Psoas muscle (tissue), 8 donors: ENCODE data around the gene PYCARD. TPM values are rescaled to one million over a fixed set of nuclear protein-coding genes. Genes with fewer than 3 reads are reported as not detected.
A peak's percentile ranks its signal among the peaks of the same experiment; 100 is the strongest.

ENCODE experiments used
- ATAC-seq, 4 donors: fragments of 200-7000 bp; cut with Tn5 transposase; one replicate each; pipeline ENCODE4 v1.9.1; 2020; ENCODE audit warnings: moderate library complexity in 3 of 4, mild to moderate bottlenecking in 2 of 4
- DNase-seq, 2 donors: peaks; one replicate each; pipeline ENCODE4 v3.0.0-alpha.2; 2020
- H3K27ac ChIP-seq: fragments of 200-600 bp; one replicate; pipeline ENCODE4 v1.8.0; 2022
- H3K27me3 ChIP-seq, 3 donors: fragments of 200-600 bp in 1 of 3; one replicate each; pipeline versions ENCODE4 v1.6.1 to v1.8.0; 2013 to 2022; ENCODE audit warnings: low read length in 2 of 3, mild to moderate bottlenecking in 2 of 3, moderate library complexity in 1 of 3; ENCODE audit not compliant: insufficient read depth in 3 of 3
- H3K36me3 ChIP-seq, 2 donors: fragments of 200-600 bp in 1 of 2; one replicate each; pipeline versions ENCODE4 v1.6.1 to v1.8.0; 2013 to 2022; ENCODE audit warnings: low read depth in 1 of 2, mild to moderate bottlenecking in 1 of 2, moderate library complexity in 1 of 2; ENCODE audit not compliant: insufficient read depth in 1 of 2
- H3K4me1 ChIP-seq: fragments of 200-600 bp; one replicate; pipeline ENCODE4 v1.8.0; 2022
- H3K4me3 ChIP-seq: fragments of 200-600 bp; one replicate; pipeline ENCODE4 v1.8.0; 2022; ENCODE audit warnings: mild to moderate bottlenecking
- H3K9me3 ChIP-seq: fragments of 200-600 bp; one replicate; pipeline ENCODE4 v1.8.0; 2022
- WGBS, 3 donors: extraction: QIAGEN DNeasy Blood & Tissue Kit; methylation state at CpG; one replicate each; pipeline versions ENCODE4 v1.1.6 to v1.1.7; 2013; 5-methylcytosine and 5-hydroxymethylcytosine counted together
- intact Hi-C, 2 donors: fragments of 100-400 bp; cut with DNase I; formaldehyde crosslinking; loops; one replicate each; pipeline versions ENCODE4 v1.11.0 to v1.14.2; 2022
- long read RNA-seq, 2 donors: library from polyadenylated mRNA; unstranded; transcript quantifications; one replicate each; pipeline ENCODE4 v2.0.0, GENCODE V29; 2021
- polyA plus RNA-seq, 3 donors: library from polyadenylated mRNA; stranded (reverse); fragments of 200-250 nt; gene quantifications; one replicate each; pipeline ENCODE4 v1.2.3, GENCODE V29; 2013
- total RNA-seq, 4 donors: library from RNA; stranded (reverse); fragmentation: NEBNext Ultra II Directional in 2 of 4; extraction: Animal tissue kit (Norgen Biotek cat#: 25700) in 2 of 4; gene quantifications; one replicate each; pipeline versions ENCODE4 v1.2.1 to v1.2.4, GENCODE V29; 2021 to 2023
- TF ChIP-seq, protein P1 (sequence below): fragments of 200-600 bp; IDR thresholded peaks from one replicate; pipeline ENCODE4 v1.8.0; 2022; ENCODE audit warnings: antibody characterized with exemption
- donor health status: healthy with polysubstance abuse.
- donor health status: DM: no; HTN: no; CAD: no; lungs with moderate emphysema.
- donor health status: Bipolar disorder and iron deficiency.
- donor health status: healthy.
- donor health status: DM: yes; HTN: yes; CAD: no.
- donor health status: DM: no; HTN: no; CAD: no.
- donor health status: DM: no; HTN: no; CAD: no.
- donor health status: DM: yes; HTN: yes; CAD: no.

Gene PYCARD
- 1 to 10 TPM; 2.6 to 3.2 (median 3.0) TPM for total RNA-seq
- 1 to 10 TPM; 2.1 to 4.9 (median 3.4) TPM for polyA plus RNA-seq
- long read RNA-seq, donor 1, partial matches to known transcripts: 0 of 2 reads
- long read RNA-seq, donor 1, other reads (novel, unspliced or antisense): 0 of 2 reads
- long read RNA-seq, donor 2, partial matches to known transcripts: 0 of 4 reads
- long read RNA-seq, donor 2, other reads (novel, unspliced or antisense): 0 of 4 reads

DNA sequence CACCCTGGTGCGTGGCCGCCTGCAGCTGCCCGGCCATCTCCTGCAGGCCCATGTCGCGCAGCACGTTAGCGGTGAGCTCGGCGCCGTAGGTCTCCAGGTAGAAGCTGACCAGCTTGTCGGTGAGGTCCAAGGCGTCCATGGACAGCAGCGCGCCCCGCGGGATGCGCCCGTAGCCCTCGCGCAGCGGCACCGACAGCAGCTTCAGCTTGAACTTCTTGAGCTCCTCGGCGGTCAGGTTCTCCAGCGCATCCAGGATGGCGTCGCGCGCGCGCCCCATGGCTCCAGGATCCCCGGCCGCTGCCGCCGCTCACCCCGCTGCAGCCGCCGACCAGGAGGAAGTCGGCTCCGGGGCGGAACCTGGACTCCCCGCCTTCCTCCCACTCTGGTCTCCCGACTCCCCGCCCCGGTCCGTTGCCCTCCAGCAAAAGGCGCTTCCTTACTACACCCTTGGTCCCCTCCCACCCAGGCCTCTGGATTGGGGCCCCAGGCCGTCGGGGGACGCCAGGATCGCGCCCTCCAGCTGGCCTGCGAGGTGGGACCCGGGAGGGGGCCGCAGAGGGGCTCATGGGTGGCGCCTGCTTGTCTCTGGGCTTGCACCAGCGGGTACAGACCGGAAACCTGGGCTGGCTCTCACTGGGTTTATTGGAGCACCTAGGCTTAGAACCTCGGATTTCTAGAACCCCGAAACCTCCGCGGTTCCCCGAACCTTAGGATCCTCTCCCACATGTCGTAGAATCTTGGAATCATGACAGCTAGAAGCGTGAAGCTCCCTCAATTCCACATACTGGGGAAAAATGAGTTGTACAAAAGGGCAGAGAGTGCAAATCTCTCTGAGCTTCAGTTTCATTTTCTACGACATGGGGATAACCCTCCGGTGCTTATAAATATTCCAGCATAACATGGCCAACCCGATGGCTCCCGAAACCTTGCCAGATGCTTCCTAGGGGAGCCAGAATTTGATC is at the start of gene PYCARD:
Gene PYCARD, minus strand, starts transcription at position 347 of the 962 bp plus-strand sequence. Its CDS starts 70 bp downstream, at position 277.
- ATAC-seq (peak; percentile 42 to 54 (median 47)), DNase-seq (peak; percentile 67 to 74)
- peak within 1 kb of the TSS; percentile 27 for H3K27ac ChIP-seq
- H3K36me3 ChIP-seq: peaks cover 0 to 25% of the 10 kb centered on the region in 2 donors
- intact Hi-C loops: no loop called here
- H3K27me3 ChIP-seq: no peaks in the 10 kb centered on the region
- H3K4me1 ChIP-seq: peaks cover 11% of the 10 kb centered on the region
- 5 to 15% (median 6%) methylated on average over 46 to 69 of the region's 69 CpGs for WGBS, 3 donors
- H3K4me3 ChIP-seq: peak within 1 kb of the TSS; percentile 67
- TF ChIP-seq, protein P1, sequence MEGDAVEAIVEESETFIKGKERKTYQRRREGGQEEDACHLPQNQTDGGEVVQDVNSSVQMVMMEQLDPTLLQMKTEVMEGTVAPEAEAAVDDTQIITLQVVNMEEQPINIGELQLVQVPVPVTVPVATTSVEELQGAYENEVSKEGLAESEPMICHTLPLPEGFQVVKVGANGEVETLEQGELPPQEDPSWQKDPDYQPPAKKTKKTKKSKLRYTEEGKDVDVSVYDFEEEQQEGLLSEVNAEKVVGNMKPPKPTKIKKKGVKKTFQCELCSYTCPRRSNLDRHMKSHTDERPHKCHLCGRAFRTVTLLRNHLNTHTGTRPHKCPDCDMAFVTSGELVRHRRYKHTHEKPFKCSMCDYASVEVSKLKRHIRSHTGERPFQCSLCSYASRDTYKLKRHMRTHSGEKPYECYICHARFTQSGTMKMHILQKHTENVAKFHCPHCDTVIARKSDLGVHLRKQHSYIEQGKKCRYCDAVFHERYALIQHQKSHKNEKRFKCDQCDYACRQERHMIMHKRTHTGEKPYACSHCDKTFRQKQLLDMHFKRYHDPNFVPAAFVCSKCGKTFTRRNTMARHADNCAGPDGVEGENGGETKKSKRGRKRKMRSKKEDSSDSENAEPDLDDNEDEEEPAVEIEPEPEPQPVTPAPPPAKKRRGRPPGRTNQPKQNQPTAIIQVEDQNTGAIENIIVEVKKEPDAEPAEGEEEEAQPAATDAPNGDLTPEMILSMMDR: no peak
- H3K9me3 ChIP-seq: no peaks in the 10 kb centered on the region

DNA sequence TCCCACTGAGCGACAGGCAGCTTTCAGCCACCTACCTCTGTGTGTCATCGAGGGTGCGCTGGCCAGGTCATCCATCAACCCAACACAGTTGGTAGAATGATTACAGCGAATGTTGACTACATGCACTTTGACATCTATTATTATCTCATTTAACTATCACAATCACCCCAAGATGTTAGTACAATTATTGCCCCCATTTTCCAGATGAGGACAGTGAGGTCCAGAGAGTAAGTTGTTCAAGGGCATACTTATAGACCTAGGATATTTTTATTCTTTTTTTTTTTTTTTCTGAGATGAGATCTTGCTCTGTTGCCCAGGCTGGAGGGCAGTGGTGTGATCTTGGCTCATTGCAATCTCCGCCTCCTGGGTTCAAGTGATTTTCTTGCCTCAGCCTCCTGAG is 48.9 kb upstream of the PYCARD start:
- no peak for DNase-seq
- no peak overlapping the region for H3K27ac ChIP-seq
- H3K36me3 ChIP-seq: no peaks in the 10 kb centered on the region
- TF ChIP-seq, protein P1: no peak
- no peak overlapping the region for H3K4me3 ChIP-seq
- intact Hi-C loops: no loop called here
- no peaks in the 10 kb centered on the region for H3K9me3 ChIP-seq
- 94% methylated on average over 5 of the region's 5 CpGs for WGBS, 3 donors
- no peaks in the 10 kb centered on the region for H3K4me1 ChIP-seq
- peaks cover 0 to under 1% (median 0%) of the 10 kb centered on the region in 3 donors for H3K27me3 ChIP-seq
- ATAC-seq: no peak

DNA sequence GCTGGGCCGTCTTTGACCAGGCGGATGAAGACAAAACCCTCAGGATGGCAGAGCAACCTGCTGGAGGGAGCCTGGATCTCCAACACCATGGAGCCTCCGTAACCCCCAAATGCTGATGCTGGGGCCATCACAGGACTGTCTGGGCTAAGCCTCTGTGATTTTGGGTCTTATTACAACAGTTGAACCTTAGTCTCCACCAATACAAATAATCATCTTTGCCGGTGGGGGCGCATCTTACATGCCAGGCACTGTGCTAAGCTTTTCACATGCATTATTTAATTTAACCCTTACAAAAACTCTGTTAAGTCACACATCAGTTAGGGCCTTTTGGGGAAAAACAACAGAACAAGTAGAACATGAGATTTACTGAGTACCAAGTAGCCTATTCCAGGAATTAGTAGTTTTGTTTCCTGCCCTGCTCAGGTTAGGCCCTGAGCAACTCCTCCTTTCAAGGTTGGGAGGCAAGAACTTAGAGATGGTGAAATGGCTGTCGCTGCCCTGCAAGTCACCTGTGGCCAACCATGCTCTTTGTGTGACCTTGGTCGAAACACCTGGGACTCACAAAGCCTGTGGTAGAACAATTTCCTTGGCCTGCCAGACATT is 48.3 kb upstream of the PYCARD start:
- Histone ChIP-seq H3K36me3 (no peaks in the 10 kb centered on the region), H3K27me3 (peaks cover 0 to 3% (median 0%) of the 10 kb centered on the region in 3 donors), H3K9me3 (no peaks in the 10 kb centered on the region), H3K27ac (no peak overlapping the region), H3K4me1 (no peaks in the 10 kb centered on the region), H3K4me3 (no peak overlapping the region)
- intact Hi-C loops: no loop called here
- no peak for ATAC-seq
- DNase-seq: no peak
- TF ChIP-seq, protein P1: no peak
- 77 to 85% (median 80%) methylated on average over 7 of the region's 7 CpGs for WGBS, 3 donors

DNA sequence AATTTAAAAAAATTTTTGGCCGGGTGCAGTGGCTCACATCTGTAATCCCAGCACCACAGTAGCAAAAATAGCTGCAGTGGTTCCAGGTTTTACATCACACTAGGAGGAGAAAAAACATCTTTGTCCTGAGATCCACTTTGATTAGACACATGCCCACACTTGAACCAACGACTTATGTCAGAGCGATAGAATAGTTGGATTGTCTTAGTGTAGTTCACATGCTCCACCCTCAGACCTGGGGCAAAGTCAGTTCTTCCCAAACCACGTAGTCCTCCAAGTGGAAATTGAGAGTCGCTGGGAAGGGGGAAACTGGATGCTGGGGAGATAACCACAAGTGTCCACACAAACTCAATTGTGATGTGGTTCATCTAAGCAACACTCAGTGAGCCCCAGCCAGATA is 45.8 kb upstream of the PYCARD start:
- H3K4me1 ChIP-seq: no peaks in the 10 kb centered on the region
- no peak overlapping the region for H3K4me3 ChIP-seq
- H3K27me3 ChIP-seq: peaks cover 0 to 3% (median 0%) of the 10 kb centered on the region in 3 donors
- H3K27ac ChIP-seq: no peak overlapping the region
- no peaks in the 10 kb centered on the region for H3K36me3 ChIP-seq
- DNase-seq (no peak), ATAC-seq (no peak)
- no peaks in the 10 kb centered on the region for H3K9me3 ChIP-seq
- 74 to 76% (median 76%) methylated on average over 5 of the region's 5 CpGs for WGBS, 3 donors
- TF ChIP-seq, protein P1: no peak
- intact Hi-C loops: loop anchor here in 1 of 2 donors (10.0 kb wide), 1 partner anchor 146 kb away; the partner anchor contains the start of gene ITGAD
